K562 (cell line): ENCODE measurements around the gene PPP1CC. TPM values are rescaled to one million over a fixed set of nuclear protein-coding genes. Genes with fewer than 3 reads are reported as not detected.

Experiments
- CBX1 ChIP-seq: sonication (generic); IDR thresholded peaks from 2 replicates; pipeline ENCODE4 v1.6.1; 2016; ENCODE audit warnings: antibody characterized with exemption, low read depth, mild to moderate bottlenecking
- ELF1 ChIP-seq: fragments of 200-800 bp; sonication (Bioruptor generic); IDR thresholded peaks from 2 replicates; pipeline ENCODE4 v1.6.1; 2016; ENCODE audit warnings: missing genetic modification characterization, missing compliant biosample characterization
- IRF2 ChIP-seq: sonication (generic); formaldehyde crosslinking; IDR thresholded peaks from 2 replicates; pipeline ENCODE4 v1.8.1; 2022; ENCODE audit warnings: mild to moderate bottlenecking, missing genetic modification reagents
- KDM4B ChIP-seq, 2 experiments: fragments of 450-650 bp in 1 of 2; sonication (generic) in 1 of 2; IDR thresholded peaks; 2 replicates each; pipeline ENCODE4 v1.6.1; 2016 to 2017; ENCODE audit warnings: borderline replicate concordance in 2 of 2, antibody characterized with exemption in 1 of 2, low read depth in 1 of 2, mild to moderate bottlenecking in 1 of 2
- NFIX ChIP-seq: fragments of 250-450 bp; sonication (Bioruptor Pico); IDR thresholded peaks from 2 replicates; pipeline ENCODE4 v1.4.0; 2020; ENCODE audit warnings: low read depth, mild to moderate bottlenecking, moderate library complexity
- NR2C1 ChIP-seq, 2 experiments: fragments of 450-650 bp; IDR thresholded peaks; 2 replicates each; pipeline ENCODE4 v1.6.1; 2017; ENCODE audit warnings: mild to moderate bottlenecking in 2 of 2, antibody characterized with exemption in 1 of 2, inconsistent platforms in 1 of 2, missing compliant biosample characterization in 1 of 2, missing genetic modification characterization in 1 of 2
- RBBP5 ChIP-seq: fragments of 200-600 bp; sonication (generic); IDR thresholded peaks from 2 replicates; pipeline ENCODE4 v1.6.1; 2012; ENCODE audit warnings: borderline replicate concordance, mild to moderate bottlenecking, low read length, control low read depth, inconsistent platforms; ENCODE audit not compliant: insufficient read depth, poor library complexity, severe bottlenecking
- RBFOX2 ChIP-seq: fragments of 200-400 bp; formaldehyde crosslinking; IDR thresholded peaks from 2 replicates; pipeline ENCODE4 v1.6.1; 2017; ENCODE audit warnings: low read depth, mild to moderate bottlenecking, low read length, moderate library complexity
- SMC3 ChIP-seq: conservative IDR thresholded peaks from 2 replicates; pipeline ENCODE4 v1.6.1; 2011; ENCODE audit warnings: low read depth, low read length, improper control_type of control experiment; ENCODE audit not compliant: insufficient read depth
- SUPT5H ChIP-seq: fragments of 450-650 bp; IDR thresholded peaks from 2 replicates; pipeline ENCODE4 v1.6.1; 2016
- ZNF644 ChIP-seq: fragments of 200-800 bp; sonication (Bioruptor generic); IDR thresholded peaks from 2 replicates; pipeline ENCODE4 v1.6.1; 2016; ENCODE audit warnings: low read depth, missing genetic modification characterization, missing compliant biosample characterization
- ZNF696 ChIP-seq: fragments of 250-450 bp; sonication (Bioruptor Pico); conservative IDR thresholded peaks from 2 replicates; pipeline ENCODE4 v1.4.0; 2020; ENCODE audit warnings: mild to moderate bottlenecking, moderate library complexity
- polyA plus RNA-seq, 8 experiments: library from polyadenylated mRNA; depleted of rRNA in 4 of 8; stranded (reverse) in 5 of 8; unstranded in 3 of 8; fragments of >200 nt; fragmentation: Nextera tagmentation in 2 of 8; fragmentation: Illumina TruSeq in 1 of 8; extraction: Ambion mirVana in 2 of 8; extraction: Trizol in 1 of 8; gene quantifications; 2 replicates each; pipeline versions ENCODE4 v1.2.1 to v1.2.3, GENCODE V29; 2011 to 2014; ENCODE audit warnings: inconsistent platforms in 1 of 8, missing spikeins in 1 of 8
- total RNA-seq, 7 experiments: library from RNA; depleted of rRNA in 6 of 7; stranded (reverse); fragments of >200 nt in 6 of 7; fragmentation: Illumina TruSeq in 2 of 7; extraction: Trizol in 2 of 7; gene quantifications; 2 replicates each; pipeline versions ENCODE4 v1.2.1 to v1.2.3, GENCODE V29; 2011 to 2021; ENCODE audit warnings: low replicate concordance in 1 of 7
- TF ChIP-seq, protein P1 (sequence below): fragments of 450-650 bp; IDR thresholded peaks from 2 replicates; pipeline ENCODE4 v1.6.1; 2016
- TF ChIP-seq, protein P2 (sequence below): IDR thresholded peaks from 2 replicates; pipeline ENCODE4 v1.6.1; 2011; ENCODE audit warnings: borderline replicate concordance, low read depth, mild to moderate bottlenecking, moderate library complexity, low read length; ENCODE audit not compliant: insufficient read depth, poor library complexity, severe bottlenecking
- TF ChIP-seq, protein P3 (sequence below): sonication (generic); formaldehyde crosslinking; IDR thresholded peaks from 2 replicates; pipeline ENCODE4 v1.8.0; 2022; ENCODE audit warnings: mild to moderate bottlenecking, missing genetic modification reagents
- TF ChIP-seq, protein P4 (sequence below): fragments of 450-650 bp; IDR thresholded peaks from 2 replicates; pipeline ENCODE4 v1.6.1; 2017; ENCODE audit warnings: antibody characterized with exemption
- TF ChIP-seq, protein P5 (sequence below): fragments of 450-650 bp; IDR thresholded peaks from 2 replicates; pipeline ENCODE4 v1.6.1; 2016; ENCODE audit warnings: borderline replicate concordance

Gene PPP1CC
- total and polyA plus RNA-seq, 9 of the 15 experiments (the other 6 are each of a cell fraction or from before 2014, with no cell fraction given): 67.4 to 286 (median 195) TPM

DNA sequence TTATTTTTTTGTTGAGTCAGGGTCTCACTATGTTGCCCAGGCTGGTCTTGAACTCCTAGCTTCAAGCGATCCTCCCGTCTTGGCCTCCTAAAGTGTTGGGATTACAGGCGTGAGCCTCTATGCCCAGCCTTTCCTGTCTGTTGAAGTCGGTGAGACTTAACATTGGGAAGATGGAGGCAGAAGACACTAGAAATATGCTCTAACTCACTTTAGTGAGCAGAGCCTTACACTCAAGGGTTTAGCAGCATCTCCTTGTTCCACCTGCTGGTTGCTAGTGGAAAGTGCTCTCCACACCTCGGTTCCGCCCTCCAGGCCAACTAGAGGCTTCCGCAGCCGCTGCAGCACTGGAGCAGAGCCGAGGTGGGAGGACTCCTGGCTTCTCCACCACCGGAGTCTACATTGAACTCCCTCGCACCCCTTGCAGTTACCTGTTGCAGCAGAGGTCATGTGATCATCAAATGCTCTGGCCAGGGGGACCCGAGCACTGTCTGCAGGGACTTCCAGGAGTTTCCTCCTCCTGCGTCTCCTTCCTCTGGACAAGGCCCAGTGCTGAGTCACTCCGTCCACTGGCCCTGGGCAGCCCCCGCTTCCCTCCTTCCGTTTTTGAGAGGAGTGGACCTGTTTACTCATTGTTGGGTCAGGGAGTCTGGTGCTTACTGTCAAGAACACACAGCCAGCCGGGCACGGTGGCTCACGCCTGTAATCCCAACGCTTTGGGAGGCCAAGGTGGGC, 44.4 kb downstream of the PPP1CC start (continued):
- TF ChIP-seq, protein P1, sequence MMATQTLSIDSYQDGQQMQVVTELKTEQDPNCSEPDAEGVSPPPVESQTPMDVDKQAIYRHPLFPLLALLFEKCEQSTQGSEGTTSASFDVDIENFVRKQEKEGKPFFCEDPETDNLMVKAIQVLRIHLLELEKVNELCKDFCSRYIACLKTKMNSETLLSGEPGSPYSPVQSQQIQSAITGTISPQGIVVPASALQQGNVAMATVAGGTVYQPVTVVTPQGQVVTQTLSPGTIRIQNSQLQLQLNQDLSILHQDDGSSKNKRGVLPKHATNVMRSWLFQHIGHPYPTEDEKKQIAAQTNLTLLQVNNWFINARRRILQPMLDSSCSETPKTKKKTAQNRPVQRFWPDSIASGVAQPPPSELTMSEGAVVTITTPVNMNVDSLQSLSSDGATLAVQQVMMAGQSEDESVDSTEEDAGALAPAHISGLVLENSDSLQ: no peak
- TF ChIP-seq NR2C1 (IDR thresholded peaks at IDR 0.05) (no peak), NR2C1 (tag; IDR thresholded peaks at IDR 0.05) (no peak), ELF1 (tag) (0 out of 2 replicates have a peak, but pooled peaks have one; percentile 40), ZNF696 (CRISPR knock-in tag) (no peak), IRF2 (no peak), NFIX (no peak), KDM4B (IDR thresholded peaks at IDR 0.05; ENCODE audit: borderline replicate concordance in 2 of 2, low read depth in 1 of 2) (peak in 1 of 2 experiments; percentile 51; a peak in 1 of 4 replicates), RBBP5 (peak; percentile 50), SMC3 (peak; percentile 78), CBX1 (0 out of 2 replicates have a peak, but pooled peaks have one; percentile 49), SUPT5H (0 out of 2 replicates have a peak, but pooled peaks have one; percentile 30), ZNF644 (no peak), RBFOX2 (peak; percentile 56; the same call in 1 of the 2 replicates)
- TF ChIP-seq, protein P2, sequence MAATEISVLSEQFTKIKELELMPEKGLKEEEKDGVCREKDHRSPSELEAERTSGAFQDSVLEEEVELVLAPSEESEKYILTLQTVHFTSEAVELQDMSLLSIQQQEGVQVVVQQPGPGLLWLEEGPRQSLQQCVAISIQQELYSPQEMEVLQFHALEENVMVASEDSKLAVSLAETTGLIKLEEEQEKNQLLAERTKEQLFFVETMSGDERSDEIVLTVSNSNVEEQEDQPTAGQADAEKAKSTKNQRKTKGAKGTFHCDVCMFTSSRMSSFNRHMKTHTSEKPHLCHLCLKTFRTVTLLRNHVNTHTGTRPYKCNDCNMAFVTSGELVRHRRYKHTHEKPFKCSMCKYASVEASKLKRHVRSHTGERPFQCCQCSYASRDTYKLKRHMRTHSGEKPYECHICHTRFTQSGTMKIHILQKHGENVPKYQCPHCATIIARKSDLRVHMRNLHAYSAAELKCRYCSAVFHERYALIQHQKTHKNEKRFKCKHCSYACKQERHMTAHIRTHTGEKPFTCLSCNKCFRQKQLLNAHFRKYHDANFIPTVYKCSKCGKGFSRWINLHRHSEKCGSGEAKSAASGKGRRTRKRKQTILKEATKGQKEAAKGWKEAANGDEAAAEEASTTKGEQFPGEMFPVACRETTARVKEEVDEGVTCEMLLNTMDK: no peak
- TF ChIP-seq, protein P3, sequence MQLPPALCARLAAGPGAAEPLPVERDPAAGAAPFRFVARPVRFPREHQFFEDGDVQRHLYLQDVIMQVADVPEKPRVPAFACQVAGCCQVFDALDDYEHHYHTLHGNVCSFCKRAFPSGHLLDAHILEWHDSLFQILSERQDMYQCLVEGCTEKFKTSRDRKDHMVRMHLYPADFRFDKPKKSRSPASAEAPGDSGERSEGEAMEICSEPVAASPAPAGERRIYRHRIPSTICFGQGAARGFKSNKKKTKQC: no peak; the same call in 1 of the 2 replicates
- TF ChIP-seq, protein P4, sequence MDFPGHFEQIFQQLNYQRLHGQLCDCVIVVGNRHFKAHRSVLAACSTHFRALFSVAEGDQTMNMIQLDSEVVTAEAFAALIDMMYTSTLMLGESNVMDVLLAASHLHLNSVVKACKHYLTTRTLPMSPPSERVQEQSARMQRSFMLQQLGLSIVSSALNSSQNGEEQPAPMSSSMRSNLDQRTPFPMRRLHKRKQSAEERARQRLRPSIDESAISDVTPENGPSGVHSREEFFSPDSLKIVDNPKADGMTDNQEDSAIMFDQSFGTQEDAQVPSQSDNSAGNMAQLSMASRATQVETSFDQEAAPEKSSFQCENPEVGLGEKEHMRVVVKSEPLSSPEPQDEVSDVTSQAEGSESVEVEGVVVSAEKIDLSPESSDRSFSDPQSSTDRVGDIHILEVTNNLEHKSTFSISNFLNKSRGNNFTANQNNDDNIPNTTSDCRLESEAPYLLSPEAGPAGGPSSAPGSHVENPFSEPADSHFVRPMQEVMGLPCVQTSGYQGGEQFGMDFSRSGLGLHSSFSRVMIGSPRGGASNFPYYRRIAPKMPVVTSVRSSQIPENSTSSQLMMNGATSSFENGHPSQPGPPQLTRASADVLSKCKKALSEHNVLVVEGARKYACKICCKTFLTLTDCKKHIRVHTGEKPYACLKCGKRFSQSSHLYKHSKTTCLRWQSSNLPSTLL: no peak
- TF ChIP-seq, protein P5, sequence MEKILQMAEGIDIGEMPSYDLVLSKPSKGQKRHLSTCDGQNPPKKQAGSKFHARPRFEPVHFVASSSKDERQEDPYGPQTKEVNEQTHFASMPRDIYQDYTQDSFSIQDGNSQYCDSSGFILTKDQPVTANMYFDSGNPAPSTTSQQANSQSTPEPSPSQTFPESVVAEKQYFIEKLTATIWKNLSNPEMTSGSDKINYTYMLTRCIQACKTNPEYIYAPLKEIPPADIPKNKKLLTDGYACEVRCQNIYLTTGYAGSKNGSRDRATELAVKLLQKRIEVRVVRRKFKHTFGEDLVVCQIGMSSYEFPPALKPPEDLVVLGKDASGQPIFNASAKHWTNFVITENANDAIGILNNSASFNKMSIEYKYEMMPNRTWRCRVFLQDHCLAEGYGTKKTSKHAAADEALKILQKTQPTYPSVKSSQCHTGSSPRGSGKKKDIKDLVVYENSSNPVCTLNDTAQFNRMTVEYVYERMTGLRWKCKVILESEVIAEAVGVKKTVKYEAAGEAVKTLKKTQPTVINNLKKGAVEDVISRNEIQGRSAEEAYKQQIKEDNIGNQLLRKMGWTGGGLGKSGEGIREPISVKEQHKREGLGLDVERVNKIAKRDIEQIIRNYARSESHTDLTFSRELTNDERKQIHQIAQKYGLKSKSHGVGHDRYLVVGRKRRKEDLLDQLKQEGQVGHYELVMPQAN: no peak
